Measurements from ENCODE around the gene TNKS2. TPM values are rescaled to one million over a fixed set of nuclear protein-coding genes. Genes with fewer than 3 reads are reported as not detected.

Gene TNKS2
- total and polyA plus RNA-seq, 2 of the 13 experiments (the other 11 are each of a cell fraction or from before 2014, with no cell fraction given): 15.2 to 19.4 TPM

GRCh38 chr10:91758303-91759146 lies 39.7 kb upstream of the TNKS2 start (continued):
- TF ChIP-seq ZHX2 (IDR thresholded peaks at IDR 0.05; ENCODE audit: low read depth) (no peak), ZHX2 (CRISPR knock-in tag; IDR thresholded peaks at IDR 0.05; ENCODE audit: borderline replicate concordance) (no peak), FOXA3 (CRISPR knock-in tag; IDR thresholded peaks at IDR 0.05) (peak; percentile 22; the same call in 1 of the 2 replicates), CTCF (CRISPR knock-in tag; IDR thresholded peaks at IDR 0.05) (peak; percentile 80), GATAD2A (CRISPR knock-in tag; IDR thresholded peaks at IDR 0.05) (0 out of 2 replicates have a peak, but pooled peaks have one; percentile 13), CHCHD3 (CRISPR knock-in tag; IDR thresholded peaks at IDR 0.05) (no peak), ZNF354B (CRISPR knock-in tag; IDR thresholded peaks at IDR 0.05) (no peak), GZF1 (CRISPR knock-in tag; IDR thresholded peaks at IDR 0.05) (no peak)
